ENCODE measurements around the gene C7.
"Not testable (repeated sequence)": the region's sequence is repeated elsewhere in the genome, so short reads cannot be mapped to it uniquely, and the experiment has no call there.

Gene C7

GRCh38 chr5:40909264-40909663 lies at the start of gene C7:
Gene C7 (plus strand): TSS chr5:40909497. CDS start chr5:40909611, 114 bp downstream.
- Histone ChIP-seq H3K4me1 (ENCODE audit: control insufficient read depth in 5 of 5, insufficient read depth in 5 of 5, low read length in 5 of 5) (peaks cover 2 to 11% (median 10%) of the 10 kb centered on the region in 5 donors), H3K36me3 (ENCODE audit: control insufficient read depth in 5 of 5, insufficient read depth in 5 of 5, low read length in 5 of 5) (no peaks in the 10 kb centered on the region), H3K9me3 (ENCODE audit: control insufficient read depth in 5 of 5, low read length in 5 of 5) (no peaks in the 10 kb centered on the region), H3K27me3 (ENCODE audit: control insufficient read depth in 5 of 5, insufficient read depth in 4 of 5, low read length in 5 of 5) (no peaks in the 10 kb centered on the region), H3K27ac (ENCODE audit: low read depth, low read length) (no peak within 1 kb of the TSS), H3K4me3 (ENCODE audit: low read depth in 1 of 5, low read length in 5 of 5) (no peak within 1 kb of the TSS), H3K9ac (ENCODE audit: low read length in 5 of 5) (no peak within 1 kb of the TSS)

DNA sequence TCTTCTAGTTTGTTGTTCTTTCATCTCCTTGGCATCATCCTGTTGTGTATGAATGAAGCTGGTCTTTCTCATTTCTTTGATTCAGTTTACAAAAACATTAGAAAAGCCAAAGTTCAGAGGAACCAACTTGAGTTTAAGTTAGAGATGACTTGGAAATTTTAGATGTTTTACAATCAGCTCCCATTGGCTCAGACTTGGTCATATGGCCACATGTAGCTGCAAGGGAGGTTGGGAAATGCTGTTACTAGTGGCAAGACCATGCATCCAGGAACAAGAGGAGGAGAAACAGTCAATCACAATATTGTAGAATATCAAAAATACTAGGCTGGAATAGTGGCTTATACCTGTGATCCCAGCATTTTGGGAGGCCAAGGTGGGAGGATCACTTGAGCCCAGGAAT lies 48.6 kb upstream of the C7 start:
- Histone ChIP-seq H3K36me3 (ENCODE audit: control insufficient read depth in 5 of 5, insufficient read depth in 5 of 5, low read length in 5 of 5) (peaks cover 0 to under 1% (median 0%) of the 10 kb centered on the region in 5 donors), H3K9me3 (ENCODE audit: control insufficient read depth in 5 of 5, low read length in 5 of 5) (peaks cover 0 to 3% (median 2%) of the 10 kb centered on the region in 5 donors), H3K9ac (ENCODE audit: low read length in 5 of 5) (no peak overlapping the region), H3K4me1 (ENCODE audit: control insufficient read depth in 5 of 5, insufficient read depth in 5 of 5, low read length in 5 of 5) (no peaks in the 10 kb centered on the region), H3K27ac (ENCODE audit: low read depth, low read length) (no peak overlapping the region), H3K4me3 (ENCODE audit: low read depth in 1 of 5, low read length in 5 of 5) (no peak overlapping the region), H3K27me3 (ENCODE audit: control insufficient read depth in 5 of 5, insufficient read depth in 4 of 5, low read length in 5 of 5) (no peaks in the 10 kb centered on the region)

DNA sequence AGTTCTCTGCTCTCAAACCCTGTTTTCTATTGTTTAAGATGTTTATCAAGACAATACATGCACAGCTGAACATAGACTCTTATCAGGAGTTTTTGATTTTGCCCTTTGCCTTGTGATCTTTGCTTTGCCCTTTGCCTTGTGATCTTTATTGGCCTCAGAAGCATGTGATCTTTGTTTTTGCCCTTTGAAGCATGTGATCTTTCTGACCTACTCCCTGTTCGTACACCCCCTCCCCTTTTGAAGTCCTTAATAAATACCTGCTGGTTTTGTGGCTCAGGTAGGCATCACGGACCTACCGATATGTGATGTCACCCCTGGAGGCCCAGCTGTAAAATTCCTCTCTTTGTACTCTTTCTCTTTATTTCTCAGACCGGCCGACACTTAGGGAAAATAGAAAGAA lies 44.3 kb upstream of the C7 start:
- not testable (repeated sequence) for H3K4me1 ChIP-seq (ENCODE audit: control insufficient read depth in 5 of 5, insufficient read depth in 5 of 5, low read length in 5 of 5); H3K36me3 ChIP-seq (ENCODE audit: control insufficient read depth in 5 of 5, insufficient read depth in 5 of 5, low read length in 5 of 5); H3K9ac ChIP-seq (ENCODE audit: low read length in 5 of 5)

DNA sequence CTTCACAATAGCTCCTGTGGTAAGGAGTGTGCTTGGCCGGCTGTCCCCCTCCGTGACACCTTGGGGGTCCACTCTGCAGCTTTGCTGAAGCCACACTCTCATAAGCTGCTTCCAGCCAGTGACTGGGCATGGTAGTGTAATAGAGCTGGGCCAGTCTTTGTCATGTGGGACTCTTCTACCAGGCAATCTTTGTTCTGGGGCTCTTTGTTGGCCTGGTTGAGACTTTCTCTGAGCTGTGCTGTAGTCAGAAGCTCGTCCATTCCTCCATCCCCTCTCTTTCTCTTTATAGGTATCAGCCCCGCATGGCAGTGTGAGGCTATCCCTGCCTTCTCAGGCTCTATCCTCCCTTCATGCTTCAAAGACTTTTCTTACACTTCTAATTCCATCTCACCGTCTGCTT lies 42.5 kb upstream of the C7 start:
- Histone ChIP-seq H3K9ac (ENCODE audit: low read length in 5 of 5) (no peak overlapping the region), H3K27me3 (ENCODE audit: control insufficient read depth in 5 of 5, insufficient read depth in 4 of 5, low read length in 5 of 5) (no peaks in the 10 kb centered on the region), H3K9me3 (ENCODE audit: control insufficient read depth in 5 of 5, low read length in 5 of 5) (peaks cover 0 to 3% (median 2%) of the 10 kb centered on the region in 5 donors), H3K4me1 (ENCODE audit: control insufficient read depth in 5 of 5, insufficient read depth in 5 of 5, low read length in 5 of 5) (no peaks in the 10 kb centered on the region), H3K27ac (ENCODE audit: low read depth, low read length) (no peak overlapping the region), H3K36me3 (ENCODE audit: control insufficient read depth in 5 of 5, insufficient read depth in 5 of 5, low read length in 5 of 5) (no peaks in the 10 kb centered on the region), H3K4me3 (ENCODE audit: low read depth in 1 of 5, low read length in 5 of 5) (no peak overlapping the region)

More for the DNA sequence above, 44.3 kb upstream of the C7 start:
- H3K9me3 ChIP-seq (ENCODE audit: control insufficient read depth in 5 of 5, low read length in 5 of 5); H3K27me3 ChIP-seq (ENCODE audit: control insufficient read depth in 5 of 5, insufficient read depth in 4 of 5, low read length in 5 of 5); H3K27ac ChIP-seq (ENCODE audit: low read depth, low read length); H3K4me3 ChIP-seq (ENCODE audit: low read depth in 1 of 5, low read length in 5 of 5): not testable (repeated sequence)

DNA sequence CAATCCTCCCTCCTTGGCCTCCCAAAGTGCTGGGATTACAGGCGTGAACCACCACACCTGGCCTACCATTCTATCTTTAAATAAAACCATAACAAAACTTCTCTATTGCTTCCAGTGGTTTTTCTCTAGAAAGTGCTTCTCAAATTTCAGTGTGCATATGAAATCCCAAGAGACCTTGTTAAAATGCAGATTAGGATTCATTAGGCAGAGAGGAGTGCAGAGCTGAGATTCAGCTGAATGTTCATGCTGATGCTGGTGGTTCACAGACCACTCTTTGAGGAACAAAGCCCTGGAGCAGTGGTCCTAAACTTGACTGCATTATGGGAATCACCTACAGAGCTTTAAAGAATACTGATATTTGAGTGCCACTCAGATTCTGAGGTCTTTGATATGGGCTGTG lies 39.9 kb upstream of the C7 start:
- H3K27ac ChIP-seq (ENCODE audit: low read depth, low read length): no peak overlapping the region
- no peaks in the 10 kb centered on the region for H3K4me1 ChIP-seq (ENCODE audit: control insufficient read depth in 5 of 5, insufficient read depth in 5 of 5, low read length in 5 of 5)
- no peak overlapping the region for H3K9ac ChIP-seq (ENCODE audit: low read length in 5 of 5)
- no peaks in the 10 kb centered on the region for H3K27me3 ChIP-seq (ENCODE audit: control insufficient read depth in 5 of 5, insufficient read depth in 4 of 5, low read length in 5 of 5)
- no peaks in the 10 kb centered on the region for H3K36me3 ChIP-seq (ENCODE audit: control insufficient read depth in 5 of 5, insufficient read depth in 5 of 5, low read length in 5 of 5)
- peaks cover 0 to 3% (median 0%) of the 10 kb centered on the region in 5 donors for H3K9me3 ChIP-seq (ENCODE audit: control insufficient read depth in 5 of 5, low read length in 5 of 5)
- H3K4me3 ChIP-seq (ENCODE audit: low read depth in 1 of 5, low read length in 5 of 5): no peak overlapping the region

GRCh38 chr5:40871177-40871576 lies 38.1 kb upstream of the C7 start:
- no peak overlapping the region for H3K4me3 ChIP-seq (ENCODE audit: low read depth in 1 of 5, low read length in 5 of 5)
- H3K27me3 ChIP-seq (ENCODE audit: control insufficient read depth in 5 of 5, insufficient read depth in 4 of 5, low read length in 5 of 5): no peaks in the 10 kb centered on the region
- H3K27ac ChIP-seq (ENCODE audit: low read depth, low read length): no peak overlapping the region
- no peaks in the 10 kb centered on the region for H3K9me3 ChIP-seq (ENCODE audit: control insufficient read depth in 5 of 5, low read length in 5 of 5)
- peak overlapping the region in 1 of 5 donors; percentile 2 for H3K9ac ChIP-seq (ENCODE audit: low read length in 5 of 5)
- no peaks in the 10 kb centered on the region for H3K4me1 ChIP-seq (ENCODE audit: control insufficient read depth in 5 of 5, insufficient read depth in 5 of 5, low read length in 5 of 5)
- no peaks in the 10 kb centered on the region for H3K36me3 ChIP-seq (ENCODE audit: control insufficient read depth in 5 of 5, insufficient read depth in 5 of 5, low read length in 5 of 5)

- H3K36me3 ChIP-seq (ENCODE audit: control insufficient read depth in 5 of 5, insufficient read depth in 5 of 5, low read length in 5 of 5); H3K27ac ChIP-seq (ENCODE audit: low read depth, low read length); H3K9ac ChIP-seq (ENCODE audit: low read length in 5 of 5); H3K9me3 ChIP-seq (ENCODE audit: control insufficient read depth in 5 of 5, low read length in 5 of 5); H3K4me3 ChIP-seq (ENCODE audit: low read depth in 1 of 5, low read length in 5 of 5); H3K4me1 ChIP-seq (ENCODE audit: control insufficient read depth in 5 of 5, insufficient read depth in 5 of 5, low read length in 5 of 5); H3K27me3 ChIP-seq (ENCODE audit: control insufficient read depth in 5 of 5, insufficient read depth in 4 of 5, low read length in 5 of 5): not testable (repeated sequence)
These were observed 37.0 kb upstream of the C7 start for GRCh38 chr5:40872253-40872652.

- Histone ChIP-seq H3K9me3 (ENCODE audit: control insufficient read depth in 5 of 5, low read length in 5 of 5) (peaks cover 0 to 2% (median 0%) of the 10 kb centered on the region in 5 donors), H3K9ac (ENCODE audit: low read length in 5 of 5) (no peak overlapping the region), H3K27me3 (ENCODE audit: control insufficient read depth in 5 of 5, insufficient read depth in 4 of 5, low read length in 5 of 5) (no peaks in the 10 kb centered on the region)
These were observed 35.9 kb upstream of the C7 start for GRCh38 chr5:40873286-40873880.

GRCh38 chr5:40875958-40876357 lies 33.3 kb upstream of the C7 start:
- no peaks in the 10 kb centered on the region for H3K36me3 ChIP-seq (ENCODE audit: control insufficient read depth in 5 of 5, insufficient read depth in 5 of 5, low read length in 5 of 5)
- no peak overlapping the region for H3K9ac ChIP-seq (ENCODE audit: low read length in 5 of 5)
- H3K4me1 ChIP-seq (ENCODE audit: control insufficient read depth in 5 of 5, insufficient read depth in 5 of 5, low read length in 5 of 5): peaks cover 0 to 3% (median 2%) of the 10 kb centered on the region in 5 donors
- no peak overlapping the region for H3K27ac ChIP-seq (ENCODE audit: low read depth, low read length)
- peaks cover 0 to 2% (median 0%) of the 10 kb centered on the region in 5 donors for H3K9me3 ChIP-seq (ENCODE audit: control insufficient read depth in 5 of 5, low read length in 5 of 5)
- no peak overlapping the region for H3K4me3 ChIP-seq (ENCODE audit: low read depth in 1 of 5, low read length in 5 of 5)
- H3K27me3 ChIP-seq (ENCODE audit: control insufficient read depth in 5 of 5, insufficient read depth in 4 of 5, low read length in 5 of 5): no peaks in the 10 kb centered on the region

More at GRCh38 chr5:40873286-40873880, 35.9 kb upstream of the C7 start:
- Histone ChIP-seq H3K4me1 (ENCODE audit: control insufficient read depth in 5 of 5, insufficient read depth in 5 of 5, low read length in 5 of 5) (no peaks in the 10 kb centered on the region), H3K36me3 (ENCODE audit: control insufficient read depth in 5 of 5, insufficient read depth in 5 of 5, low read length in 5 of 5) (no peaks in the 10 kb centered on the region), H3K4me3 (ENCODE audit: low read depth in 1 of 5, low read length in 5 of 5) (no peak overlapping the region), H3K27ac (ENCODE audit: low read depth, low read length) (no peak overlapping the region)

GRCh38 chr5:40877371-40877988 lies 31.8 kb upstream of the C7 start:
- Histone ChIP-seq H3K9ac (ENCODE audit: low read length in 5 of 5) (no peak overlapping the region), H3K4me3 (ENCODE audit: low read depth in 1 of 5, low read length in 5 of 5) (no peak overlapping the region), H3K27ac (ENCODE audit: low read depth, low read length) (no peak overlapping the region), H3K9me3 (ENCODE audit: control insufficient read depth in 5 of 5, low read length in 5 of 5) (peaks cover 0 to 2% (median 0%) of the 10 kb centered on the region in 5 donors), H3K27me3 (ENCODE audit: control insufficient read depth in 5 of 5, insufficient read depth in 4 of 5, low read length in 5 of 5) (no peaks in the 10 kb centered on the region), H3K36me3 (ENCODE audit: control insufficient read depth in 5 of 5, insufficient read depth in 5 of 5, low read length in 5 of 5) (no peaks in the 10 kb centered on the region), H3K4me1 (ENCODE audit: control insufficient read depth in 5 of 5, insufficient read depth in 5 of 5, low read length in 5 of 5) (peaks cover 0 to 3% (median 2%) of the 10 kb centered on the region in 5 donors)
